IPS DF 4.7 (cell line): ENCODE measurements around the gene SAYSD1.
"Not testable (repeated sequence)": the region's sequence is repeated elsewhere in the genome, so short reads cannot be mapped to it uniquely, and the experiment has no call there.

Source experiments
- DNase-seq: peaks from one replicate; pipeline ENCODE4 v3.0.0-alpha.2; 2013; ENCODE audit warnings: low spot score; ENCODE audit errors: extremely low read depth

Gene SAYSD1

DNA sequence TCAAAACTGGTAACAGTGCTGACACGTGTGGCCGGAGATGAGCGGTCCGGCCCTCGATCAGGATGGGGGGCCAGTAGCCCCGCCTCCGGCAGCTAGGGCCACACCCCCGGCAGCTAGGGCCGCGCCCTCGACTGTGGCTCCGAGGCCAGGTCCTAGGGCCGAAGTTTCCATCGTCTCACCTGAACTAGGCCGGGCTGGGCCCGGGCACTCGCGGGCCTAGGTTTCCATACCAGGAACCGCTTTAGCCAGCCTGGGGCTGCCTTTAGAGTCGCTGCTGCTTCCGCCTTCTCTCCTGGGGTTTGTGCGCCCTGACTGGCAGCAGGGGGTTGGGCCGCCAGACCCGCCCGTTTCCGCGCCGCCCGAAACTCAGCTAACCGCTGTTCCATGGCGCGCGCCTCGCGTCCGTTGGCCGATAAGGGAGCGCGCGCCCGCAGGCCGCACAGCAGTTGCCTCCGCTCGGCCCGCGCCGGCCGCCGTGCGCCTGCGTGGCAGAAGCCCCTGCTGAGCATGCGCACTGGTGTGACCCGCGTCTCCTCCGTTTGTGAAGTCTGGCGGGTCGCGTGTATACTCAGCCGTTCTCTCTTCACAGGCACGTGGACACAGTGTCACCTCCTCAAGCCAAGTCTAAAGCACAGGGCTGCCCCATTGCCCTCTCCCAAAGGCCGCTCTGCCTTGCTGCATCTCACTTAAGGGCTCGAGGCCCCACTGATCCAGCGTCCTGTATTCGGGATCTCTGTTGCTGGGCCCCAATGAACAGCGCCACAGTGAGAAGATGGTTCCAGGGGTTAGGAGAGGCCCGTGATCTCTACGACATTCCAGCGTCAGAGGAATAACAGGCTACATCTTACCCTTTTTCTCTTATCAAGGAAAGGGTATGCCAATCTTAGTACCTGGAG, at the start of gene SAYSD1:
Gene SAYSD1 (minus strand): TSS at position 483 of the 896 bp plus-strand sequence. CDS start 97 bp downstream, at position 386.
- DNase-seq: peak; percentile 56

GRCh38 chr6:39157511-39157910, 42.5 kb upstream of the SAYSD1 start:
- DNase-seq: no peak

- no peak for DNase-seq
Observed at GRCh38 chr6:39156801-39157200, 41.8 kb upstream of the SAYSD1 start.

DNA sequence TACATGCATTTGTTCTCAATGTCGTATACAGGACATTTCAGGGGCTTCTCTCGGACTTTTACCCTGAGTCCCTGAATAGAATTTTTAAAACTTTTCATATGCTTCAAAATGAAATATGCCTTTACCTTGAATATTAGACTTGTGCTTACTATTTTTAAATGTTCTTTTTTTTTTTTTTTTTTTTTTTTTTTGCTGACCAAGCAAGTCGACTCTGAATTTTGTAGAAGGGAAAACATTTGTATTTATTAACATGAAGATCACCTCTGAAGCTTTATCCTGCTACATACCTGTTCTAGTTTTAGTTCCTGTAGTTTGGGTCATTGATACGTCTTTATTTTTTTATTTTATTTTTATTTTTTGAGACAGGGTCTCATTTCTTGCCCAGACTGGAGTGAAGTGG, 39.7 kb upstream of the SAYSD1 start:
- DNase-seq: no peak

DNA sequence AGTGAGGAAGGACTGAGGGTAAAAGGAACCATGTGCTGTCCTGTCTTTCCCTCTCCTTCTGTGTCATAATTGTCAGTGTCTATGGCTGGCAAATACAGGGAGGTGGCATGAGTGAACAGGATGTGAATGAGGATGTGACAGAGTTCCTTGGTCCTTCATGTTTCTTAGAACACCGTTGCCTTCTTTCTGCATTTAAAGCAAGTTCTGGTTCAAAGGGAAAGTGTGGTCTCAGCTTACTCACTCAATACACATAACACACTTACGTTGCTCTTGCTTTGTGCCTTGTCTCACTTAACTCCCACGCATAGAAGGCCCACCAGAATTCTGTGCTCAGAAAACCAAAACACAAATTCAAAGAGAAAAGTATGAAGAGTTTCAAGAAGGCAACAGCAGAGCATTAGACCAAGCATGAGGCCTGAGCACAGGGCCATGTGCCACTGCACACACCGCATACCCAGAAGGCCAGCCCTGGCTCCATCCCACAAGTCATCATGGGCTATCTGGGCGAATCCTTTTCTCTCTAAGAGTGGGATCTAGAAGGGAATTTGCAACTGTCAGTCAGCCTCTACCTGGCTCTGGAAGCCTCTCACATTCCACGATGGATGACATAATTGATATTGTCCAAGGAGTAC, 38.9 kb upstream of the SAYSD1 start:
- DNase-seq: no peak

DNA sequence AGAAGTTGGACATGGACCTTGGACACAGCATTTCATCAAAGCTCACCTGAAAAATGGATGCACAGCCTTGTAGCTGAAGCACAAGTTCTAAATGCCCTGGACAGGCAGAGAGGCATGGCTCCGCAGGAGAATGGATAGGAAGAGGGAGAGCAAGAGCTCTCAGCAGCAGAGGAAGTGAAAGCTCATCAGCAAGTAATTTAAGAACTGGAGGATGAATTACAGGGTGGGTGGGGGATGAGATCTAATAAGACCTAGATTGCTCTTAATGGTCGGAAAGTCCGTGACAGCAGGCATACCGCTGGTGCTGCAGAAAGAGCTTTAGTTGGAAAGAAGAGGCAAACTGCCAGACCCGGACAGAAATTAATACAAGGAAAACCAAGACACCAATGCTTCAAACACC, 37.3 kb upstream of the SAYSD1 start:
- no peak for DNase-seq

DNA sequence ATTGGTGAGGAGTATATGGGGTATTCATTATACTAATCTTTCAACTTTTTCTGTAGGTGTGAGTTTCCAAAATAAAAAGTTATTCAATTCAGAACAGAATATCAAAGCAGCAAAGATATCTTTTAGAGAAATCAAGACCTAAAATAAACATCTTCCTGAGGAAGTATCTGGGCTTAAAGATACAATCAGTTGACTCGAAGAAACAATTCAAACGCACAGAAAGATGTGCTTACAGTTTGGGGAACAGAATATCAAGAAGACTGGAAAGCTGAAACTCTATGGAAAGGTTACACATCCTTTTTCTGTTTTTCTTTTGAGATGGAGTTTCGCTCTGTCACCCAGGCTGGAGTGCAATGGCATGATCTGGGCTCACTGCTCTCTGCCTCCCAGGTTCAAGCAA, 36.2 kb upstream of the SAYSD1 start:
- no peak for DNase-seq

- DNase-seq: no peak
Observed at GRCh38 chr6:39144481-39145173, 29.6 kb upstream of the SAYSD1 start.

- no peak for DNase-seq
Observed at GRCh38 chr6:39143238-39143930, 28.4 kb upstream of the SAYSD1 start.

GRCh38 chr6:39140556-39141167, 25.7 kb upstream of the SAYSD1 start:
- DNase-seq: no peak

GRCh38 chr6:39137245-39137644, 22.3 kb upstream of the SAYSD1 start:
- no peak for DNase-seq

DNA sequence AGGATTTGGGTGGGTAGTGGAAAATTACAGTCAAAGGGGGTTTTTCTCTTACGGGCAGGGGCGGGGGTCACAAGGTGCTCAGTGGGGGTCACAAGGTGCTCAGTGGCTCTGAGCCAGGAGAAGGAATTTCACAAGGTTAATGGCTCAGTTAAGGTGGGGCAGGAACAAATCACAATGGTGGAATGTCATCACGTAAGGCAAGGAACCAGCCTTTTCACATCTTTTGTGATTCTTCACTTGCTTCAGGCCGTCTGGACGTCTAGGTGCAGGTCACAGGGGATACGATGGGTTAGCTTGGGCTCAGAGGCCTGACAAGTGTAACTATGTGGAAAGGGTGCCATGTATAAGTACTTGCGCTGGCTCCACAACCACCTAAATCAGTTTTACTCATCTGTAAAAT, 21.2 kb upstream of the SAYSD1 start:
- DNase-seq: not testable (repeated sequence)

DNA sequence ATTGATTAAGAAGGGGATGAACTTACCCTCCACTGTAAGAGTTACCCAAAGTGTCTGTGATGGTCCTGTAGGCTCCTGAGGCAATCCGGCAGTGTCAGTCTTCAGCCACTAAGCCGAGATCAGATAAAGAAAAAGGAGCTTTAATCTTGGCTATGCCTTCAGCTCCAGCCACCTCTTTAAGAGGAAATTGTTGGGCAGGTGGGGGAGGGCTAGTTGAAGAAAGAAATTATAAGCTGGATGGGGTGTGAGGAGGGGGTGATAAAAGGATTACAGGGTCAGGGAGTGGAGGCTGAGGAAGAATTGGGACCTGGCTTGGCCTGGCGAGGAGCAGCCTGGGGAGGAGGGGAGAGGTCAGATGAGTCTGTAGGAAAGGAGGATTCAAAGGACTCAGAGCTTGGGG, 19.8 kb upstream of the SAYSD1 start:
- not testable (repeated sequence) for DNase-seq

DNA sequence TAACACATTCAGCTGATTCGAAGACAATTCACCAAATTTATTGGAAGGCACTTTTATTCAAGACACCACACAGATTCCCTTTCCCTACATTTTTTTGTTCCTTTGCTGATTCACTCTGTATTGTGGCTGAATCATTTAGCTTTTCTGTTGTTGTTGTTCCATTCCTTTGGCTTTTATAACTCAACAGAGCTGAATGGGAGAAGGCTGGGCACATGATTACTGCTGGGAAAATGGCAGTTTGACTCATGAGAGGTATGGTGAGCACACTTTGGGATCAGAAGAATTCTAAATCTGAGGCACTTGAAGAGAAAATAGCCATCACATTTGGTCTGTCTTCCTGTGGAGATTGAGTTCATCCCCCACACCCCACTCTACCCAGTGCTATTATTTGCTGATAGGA, 15.7 kb upstream of the SAYSD1 start:
- no peak for DNase-seq

GRCh38 chr6:39128832-39129231, 13.8 kb upstream of the SAYSD1 start:
- no peak for DNase-seq

DNA sequence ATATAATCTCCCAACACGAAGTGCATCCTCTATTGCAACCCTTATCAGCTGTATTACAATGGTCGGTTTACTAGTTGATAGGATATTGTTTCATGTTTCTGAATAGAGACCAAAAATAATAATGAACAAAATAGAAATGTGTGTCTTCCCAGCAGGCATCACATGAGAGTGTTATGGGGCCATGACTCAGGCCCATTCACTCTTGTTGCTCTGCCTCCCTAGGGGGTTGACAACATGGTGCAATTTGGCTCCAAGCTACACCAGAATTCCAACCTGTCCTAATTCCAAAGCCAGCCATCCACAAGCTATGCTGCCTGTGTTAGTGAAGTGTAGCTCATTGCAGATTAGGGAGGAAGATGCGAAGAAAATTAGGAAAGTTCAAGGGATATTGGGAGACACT, 13.1 kb upstream of the SAYSD1 start:
- no peak for DNase-seq

DNA sequence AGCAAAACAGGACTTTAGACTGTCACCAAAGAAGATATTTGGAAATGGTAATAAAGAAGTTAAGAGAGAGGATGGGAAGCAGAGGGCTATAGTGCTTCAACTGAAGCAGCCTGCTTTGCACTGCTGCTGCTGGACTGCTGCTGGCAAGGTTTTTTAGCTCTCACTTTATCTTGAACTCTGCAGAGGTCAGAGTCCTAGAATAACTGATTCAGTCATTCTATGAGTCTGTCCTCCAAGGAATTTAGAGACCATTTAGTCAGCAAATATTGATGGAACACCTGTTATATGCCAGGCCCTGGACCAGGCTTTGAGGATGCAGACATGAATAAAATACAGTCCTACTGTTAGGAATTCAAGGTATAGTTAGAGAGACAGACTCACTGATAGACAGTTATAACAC, 9.1 kb upstream of the SAYSD1 start:
- no peak for DNase-seq

GRCh38 chr6:39118921-39119320, 3.9 kb upstream of the SAYSD1 start:
- no peak for DNase-seq

DNA sequence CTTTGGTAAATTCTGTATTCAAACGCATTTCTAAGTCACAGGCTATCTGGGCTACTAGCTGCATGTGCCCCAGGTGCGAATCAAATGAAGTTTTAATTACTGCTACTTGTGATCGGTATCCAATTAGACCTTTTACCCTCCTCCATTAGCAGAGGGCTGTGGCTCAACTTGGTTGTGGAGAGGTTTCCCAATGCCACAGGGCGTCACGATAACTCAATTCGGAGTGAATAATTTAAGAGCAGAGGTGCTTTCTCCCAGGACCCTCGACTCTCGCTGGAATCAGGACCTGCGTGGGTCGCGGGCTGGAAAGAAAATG, 640 bp downstream of the SAYSD1 start:
- DNase-seq: no peak

DNA sequence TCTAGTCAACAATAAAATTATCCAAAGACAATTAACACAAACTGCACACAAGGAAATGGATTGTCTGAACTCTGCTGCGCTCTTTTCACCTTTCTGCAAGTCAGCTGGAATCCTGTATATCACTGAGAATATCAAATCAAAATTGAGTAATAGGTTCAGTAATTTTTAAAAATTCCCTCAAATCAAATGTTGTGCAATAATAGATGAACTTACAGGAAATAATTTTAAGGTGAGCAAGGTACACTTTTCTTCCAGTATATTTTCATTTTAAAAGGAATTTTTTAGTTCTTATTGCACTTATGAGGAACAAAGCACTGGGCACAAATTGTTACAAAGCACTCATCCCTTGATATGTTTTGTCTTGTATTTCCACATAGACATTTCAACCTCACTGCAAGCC, 1.2 kb downstream of the SAYSD1 start:
- DNase-seq: no peak

DNA sequence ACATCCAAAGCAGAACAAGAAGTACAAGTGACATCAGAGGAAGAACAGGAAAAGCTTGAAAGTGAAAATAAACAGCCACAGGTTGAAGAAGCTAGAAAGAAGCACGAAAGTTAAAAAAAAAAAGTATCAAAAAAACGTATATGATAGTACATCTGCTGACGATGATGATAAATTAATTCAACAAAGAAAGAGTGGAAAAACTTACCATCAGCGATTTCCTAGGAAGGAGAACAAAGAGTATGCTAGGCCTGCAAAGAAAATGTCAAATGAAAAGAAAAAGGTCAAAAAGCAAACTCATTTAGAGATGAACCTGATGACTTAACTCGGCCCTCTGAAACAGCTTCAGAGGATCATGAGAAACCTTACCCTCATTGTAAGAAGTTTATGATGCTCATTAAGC, 3.7 kb downstream of the SAYSD1 start:
- no peak for DNase-seq
